HEK293 (cell line): ENCODE data around the gene IFNLR1.
A peak's percentile ranks its signal among the peaks of the same experiment; 100 is the strongest.

Experiments used
- CTCF ChIA-PET: fragments of 350-600 bp; formaldehyde crosslinking; extraction: SDS; loops from one replicate; lab custom pipeline; 2021; ENCODE audit warnings: antibody characterized with exemption; lab: Yijun Ruan, JAX
- POLR2A ChIA-PET: fragments of 300-600 bp; formaldehyde crosslinking; extraction: SDS; loops from one replicate; lab custom pipeline; 2020; ENCODE audit warnings: antibody characterized with exemption, inconsistent platforms; lab: Yijun Ruan, JAX
- H3K27ac ChIP-seq: fragments of 200-500 bp; sonication (Bioruptor generic); 2 replicates; pipeline ENCODE4 v1.5.1; 2014; ENCODE audit warnings: low read depth, low read length, control low read depth, inconsistent platforms; ENCODE audit errors: extremely low read depth
- H3K36me3 ChIP-seq, 2 experiments: fragments of 200-500 bp in 1 of 2; sonication (Bioruptor generic) in 1 of 2; 1 replicate in 1 of 2; 2 replicates in 1 of 2; pipeline ENCODE4 v1.5.1; 2014 to 2017; ENCODE audit warnings: inconsistent platforms in 2 of 2, low read length in 2 of 2; ENCODE audit not compliant: control insufficient read depth in 2 of 2, insufficient read depth in 1 of 2
- H3K4me1 ChIP-seq: fragments of 200-500 bp; sonication (Bioruptor generic); 2 replicates; pipeline ENCODE4 v1.5.1; 2014; ENCODE audit warnings: mild to moderate bottlenecking, low read length, inconsistent platforms; ENCODE audit not compliant: control insufficient read depth, insufficient read depth
- H3K4me3 ChIP-seq: 2 replicates; pipeline ENCODE4 v1.5.1; 2011; ENCODE audit warnings: low read depth, mild to moderate bottlenecking, control low read depth, low read length, moderate library complexity
- H3K9me3 ChIP-seq: fragments of 200-500 bp; sonication (Bioruptor generic); 2 replicates; pipeline ENCODE4 v1.5.1; 2014; ENCODE audit warnings: low read depth, low read length, inconsistent platforms; ENCODE audit not compliant: control insufficient read depth, insufficient read depth
- KLF10 ChIP-seq: fragments of 450-650 bp; IDR thresholded peaks from 2 replicates; pipeline ENCODE4 v1.5.1; 2018; ENCODE audit warnings: missing biosample characterization, mild to moderate bottlenecking, missing genetic modification characterization
- KLF8 ChIP-seq: fragments of 450-650 bp; formaldehyde crosslinking; IDR thresholded peaks from 2 replicates; pipeline ENCODE4 v1.5.1; 2016; ENCODE audit warnings: missing biosample characterization, missing genetic modification characterization
- MYNN ChIP-seq: fragments of 450-650 bp; formaldehyde crosslinking; IDR thresholded peaks from 2 replicates; pipeline ENCODE4 v1.5.1; 2016; ENCODE audit warnings: missing biosample characterization, missing genetic modification characterization, borderline replicate concordance
- OVOL3 ChIP-seq: fragments of 450-650 bp; formaldehyde crosslinking; IDR thresholded peaks from 2 replicates; pipeline ENCODE4 v1.5.1; 2016; ENCODE audit warnings: missing biosample characterization, missing genetic modification characterization
- RBAK ChIP-seq: fragments of 450-650 bp; formaldehyde crosslinking; IDR thresholded peaks from 2 replicates; pipeline ENCODE4 v1.5.1; 2016; ENCODE audit warnings: missing biosample characterization, missing genetic modification characterization
- SCRT1 ChIP-seq: fragments of 450-650 bp; formaldehyde crosslinking; IDR thresholded peaks from 2 replicates; pipeline ENCODE4 v1.5.1; 2016; ENCODE audit warnings: missing biosample characterization, missing genetic modification characterization, borderline replicate concordance
- SCRT2 ChIP-seq: fragments of 450-650 bp; formaldehyde crosslinking; IDR thresholded peaks from 2 replicates; pipeline ENCODE4 v1.5.1; 2016; ENCODE audit warnings: missing biosample characterization, missing genetic modification characterization
- TRIM28 ChIP-seq: IDR thresholded peaks from 2 replicates; pipeline ENCODE4 v1.6.1; 2011; ENCODE audit warnings: low read length, control low read depth, borderline replicate concordance
- ZBTB21 ChIP-seq: fragments of 450-650 bp; formaldehyde crosslinking; IDR thresholded peaks from 2 replicates; pipeline ENCODE4 v1.5.1; 2017; ENCODE audit warnings: missing biosample characterization, missing genetic modification characterization
- ZBTB8A ChIP-seq: fragments of 450-650 bp; formaldehyde crosslinking; IDR thresholded peaks from 2 replicates; pipeline ENCODE4 v1.5.1; 2016; ENCODE audit warnings: missing biosample characterization, missing genetic modification characterization
- ZFHX2 ChIP-seq: fragments of 450-650 bp; formaldehyde crosslinking; conservative IDR thresholded peaks from 2 replicates; pipeline ENCODE4 v1.5.1; 2016; ENCODE audit warnings: missing biosample characterization, missing genetic modification characterization
- ZFP3 ChIP-seq: fragments of 450-650 bp; formaldehyde crosslinking; IDR thresholded peaks from 2 replicates; pipeline ENCODE4 v1.5.1; 2016; ENCODE audit warnings: low read depth, missing biosample characterization, missing genetic modification characterization
- ZFP37 ChIP-seq: fragments of 450-650 bp; formaldehyde crosslinking; IDR thresholded peaks from 2 replicates; pipeline ENCODE4 v1.5.1; 2016; ENCODE audit warnings: missing biosample characterization, missing genetic modification characterization
- ZNF174 ChIP-seq: fragments of 450-650 bp; formaldehyde crosslinking; IDR thresholded peaks from 2 replicates; pipeline ENCODE4 v1.5.0; 2017; ENCODE audit warnings: missing biosample characterization, mild to moderate bottlenecking, missing genetic modification characterization
- ZNF211 ChIP-seq: fragments of 450-650 bp; formaldehyde crosslinking; IDR thresholded peaks from 2 replicates; pipeline ENCODE4 v1.5.1; 2016; ENCODE audit warnings: low read depth, missing biosample characterization, missing genetic modification characterization
- ZNF24 ChIP-seq: fragments of 450-650 bp; formaldehyde crosslinking; IDR thresholded peaks from 2 replicates; pipeline ENCODE4 v1.5.1; 2016; ENCODE audit warnings: missing biosample characterization, missing genetic modification characterization
- ZNF311 ChIP-seq: fragments of 450-650 bp; formaldehyde crosslinking; IDR thresholded peaks from 2 replicates; pipeline ENCODE4 v1.5.1; 2017; ENCODE audit warnings: missing biosample characterization, missing genetic modification characterization, borderline replicate concordance
- ZNF398 ChIP-seq: fragments of 450-650 bp; formaldehyde crosslinking; IDR thresholded peaks from 2 replicates; pipeline ENCODE4 v1.5.1; 2017; ENCODE audit warnings: missing biosample characterization, missing genetic modification characterization
- ZNF416 ChIP-seq: fragments of 450-650 bp; formaldehyde crosslinking; IDR thresholded peaks from 2 replicates; pipeline ENCODE4 v1.5.1; 2016; ENCODE audit warnings: missing biosample characterization, missing genetic modification characterization
- ZNF449 ChIP-seq: fragments of 450-650 bp; formaldehyde crosslinking; IDR thresholded peaks from 2 replicates; pipeline ENCODE4 v1.5.1; 2017; ENCODE audit warnings: missing biosample characterization, mild to moderate bottlenecking, missing genetic modification characterization, moderate library complexity
- ZNF501 ChIP-seq: fragments of 450-650 bp; formaldehyde crosslinking; IDR thresholded peaks from 2 replicates; pipeline ENCODE4 v1.5.1; 2016; ENCODE audit warnings: missing biosample characterization, missing genetic modification characterization
- ZNF560 ChIP-seq: fragments of 450-650 bp; formaldehyde crosslinking; IDR thresholded peaks from 2 replicates; pipeline ENCODE4 v1.5.1; 2017; ENCODE audit warnings: missing biosample characterization, missing genetic modification characterization, borderline replicate concordance
- ZNF704 ChIP-seq: fragments of 450-650 bp; formaldehyde crosslinking; IDR thresholded peaks from 2 replicates; pipeline ENCODE4 v1.5.1; 2016; ENCODE audit warnings: missing biosample characterization, missing genetic modification characterization
- ZNF785 ChIP-seq: fragments of 450-650 bp; formaldehyde crosslinking; IDR thresholded peaks from 2 replicates; pipeline ENCODE4 v1.5.1; 2016; ENCODE audit warnings: missing biosample characterization, missing genetic modification characterization

IFNLR1 gene

GRCh38 chr1:24186031-24186710, 918 bp downstream of the IFNLR1 start (continued):
- TF ChIP-seq ZBTB21, result no peak
- no peak for TF ChIP-seq ZNF416 (tag by site-specific recombination)
- TF ChIP-seq OVOL3 (tag by site-specific recombination), result no peak
- peak; percentile 57 for TF ChIP-seq ZFHX2 (tag by site-specific recombination)
- no peak for TF ChIP-seq KLF8 (tag by site-specific recombination)

GRCh38 chr1:24185076-24185475, 2.0 kb downstream of the IFNLR1 start:
- Histone ChIP-seq H3K27ac (no peak overlapping the region), H3K9me3 (no peaks in the 10 kb centered on the region), H3K4me3 (no peak overlapping the region), H3K4me1 (peaks cover 3% of the 10 kb centered on the region), H3K36me3 (peaks cover 3 to 16% of the 10 kb centered on the region in 2 experiments; a peak in 2 of 3 replicates)
- POLR2A ChIA-PET, result no interaction called here
- TF ChIP-seq ZFP37 (no peak), ZNF398 (no peak), ZNF311 (tag by site-specific recombination) (no peak)
- TF ChIP-seq, all 188 proteins: peak for 0
- CTCF ChIA-PET, result interaction anchor here (0.6 to 1.6 kb wide), 7 partner anchors 14 to 306 kb away, joined by 4 to 11 read pairs (median 4); no protein-coding TSS in a partner anchor

GRCh38 chr1:24182061-24182460, 5.0 kb downstream of the IFNLR1 start:
- ChIA-PET CTCF (interaction anchor here (0.6 to 0.8 kb wide), 4 partner anchors 29 to 678 kb away, joined by 3 to 7 read pairs (median 4); no protein-coding TSS in a partner anchor), POLR2A (no interaction called here)
- no peaks in the 10 kb centered on the region for H3K9me3 ChIP-seq
- H3K4me3 ChIP-seq, result no peak overlapping the region
- H3K4me1 ChIP-seq, result no peaks in the 10 kb centered on the region; the same call in 1 of the 2 replicates
- H3K36me3 ChIP-seq, result peaks cover 6 to 37% of the 10 kb centered on the region in 2 experiments; a peak in 2 of 3 replicates
- no peak overlapping the region for H3K27ac ChIP-seq
- TF ChIP-seq ZBTB8A, result no peak
- TF ChIP-seq ZFHX2 (tag by site-specific recombination), result no peak
- no peak for TF ChIP-seq ZNF211 (tag by site-specific recombination)
- TF ChIP-seq SCRT2 (tag by site-specific recombination), result no peak
- TF ChIP-seq ZNF24, result no peak
- TF ChIP-seq ZNF704, result no peak
- TF ChIP-seq ZNF174 (tag by site-specific recombination), result no peak
- TF ChIP-seq RBAK (tag by site-specific recombination), result no peak
- TF ChIP-seq ZNF449, result no peak
- TF ChIP-seq KLF10 (tag by site-specific recombination), result no peak
- no peak for TF ChIP-seq ZNF785 (tag by site-specific recombination)
- TF ChIP-seq ZNF560, result no peak
- TF ChIP-seq TRIM28, result no peak
- no peak for TF ChIP-seq SCRT1
- no peak for TF ChIP-seq ZFP3 (tag by site-specific recombination)
- TF ChIP-seq ZNF501 (tag by site-specific recombination), result no peak
- TF ChIP-seq MYNN, result no peak
